Hepatocyte (in vitro differentiated cells): ENCODE measurements around the gene PTPRK. TPM values are rescaled to one million over a fixed set of nuclear protein-coding genes. Genes with fewer than 3 reads are reported as not detected.

Source experiments
- DNase-seq: peaks from one replicate; pipeline ENCODE4 v3.0.0-alpha.2; 2016; ENCODE audit warnings: low spot score
- H2AFZ ChIP-seq: fragments of 200-600 bp; sonication (generic); 2 replicates; pipeline ENCODE4 v1.6.0; 2016; ENCODE audit warnings: antibody characterized with exemption, mild to moderate bottlenecking
- H3K27ac ChIP-seq: fragments of 200-600 bp; sonication (generic); 2 replicates; pipeline ENCODE4 v1.5.1; 2016; ENCODE audit warnings: mild to moderate bottlenecking
- H3K27me3 ChIP-seq: fragments of 200-600 bp; sonication (generic); 2 replicates; pipeline ENCODE4 v1.6.1; 2016
- H3K36me3 ChIP-seq: fragments of 200-600 bp; sonication (generic); replicated peaks from 2 replicates; pipeline ENCODE4 v1.5.1; 2016; ENCODE audit warnings: low read depth; ENCODE audit not compliant: insufficient read depth
- H3K4me1 ChIP-seq: fragments of 200-600 bp; sonication (generic); 2 replicates; pipeline ENCODE4 v1.5.1; 2016; ENCODE audit warnings: mild to moderate bottlenecking, moderate library complexity; ENCODE audit not compliant: insufficient read depth
- H3K4me2 ChIP-seq: fragments of 200-600 bp; sonication (generic); 2 replicates; pipeline ENCODE4 v1.6.0; 2016
- H3K4me3 ChIP-seq: fragments of 200-600 bp; sonication (generic); 2 replicates; pipeline ENCODE4 v1.5.1; 2016; ENCODE audit warnings: mild to moderate bottlenecking
- H3K79me2 ChIP-seq: fragments of 200-600 bp; sonication (generic); 2 replicates; pipeline ENCODE4 v1.6.0; 2017; ENCODE audit warnings: mild to moderate bottlenecking
- H3K9me2 ChIP-seq: fragments of 200-600 bp; sonication (generic); replicated peaks from 2 replicates; pipeline ENCODE4 v1.6.0; 2017; ENCODE audit warnings: mild to moderate bottlenecking; ENCODE audit not compliant: insufficient read depth
- H3K9me3 ChIP-seq: fragments of 200-600 bp; sonication (generic); 2 replicates; pipeline ENCODE4 v1.5.1; 2016; ENCODE audit warnings: low read depth, mild to moderate bottlenecking
- H4K20me1 ChIP-seq: fragments of 200-600 bp; sonication (generic); 2 replicates; pipeline ENCODE4 v1.6.0; 2016; ENCODE audit warnings: mild to moderate bottlenecking; ENCODE audit not compliant: insufficient read depth, poor library complexity, severe bottlenecking
- EZH2 ChIP-seq: fragments of 200-600 bp; sonication (generic); IDR thresholded peaks from 2 replicates; pipeline ENCODE4 v1.6.1; 2016; ENCODE audit warnings: antibody characterized with exemption, mild to moderate bottlenecking, borderline replicate concordance
- EZH2phosphoT487 ChIP-seq: fragments of 200-600 bp; sonication (generic); IDR thresholded peaks from one replicate; pipeline ENCODE4 v1.6.1; 2018; ENCODE audit warnings: antibody characterized with exemption, mild to moderate bottlenecking, low read depth, moderate library complexity; ENCODE audit not compliant: unreplicated experiment, severe bottlenecking
- WGBS: methylation state at CpG from one replicate; pipeline ENCODE4 v1.1.6; 2016; ENCODE audit warnings: low lambda C conversion rate; ENCODE audit errors: missing lambda C conversion rate; 5-methylcytosine and 5-hydroxymethylcytosine counted together
- polyA plus RNA-seq: library from polyadenylated mRNA; unstranded; fragments of >200 nt; fragmentation: Nextera tagmentation; extraction: Ambion mirVana; gene quantifications from 2 replicates; pipeline ENCODE4 v1.2.1, GENCODE V29; 2016
- total RNA-seq: library from RNA; depleted of rRNA; stranded (reverse); fragments of >200 nt; gene quantifications from 2 replicates; pipeline ENCODE4 v1.2.3, GENCODE V29; 2014
- TF ChIP-seq, protein P1 (sequence below): fragments of 200-600 bp; sonication (generic); IDR thresholded peaks from 2 replicates; pipeline ENCODE4 v1.5.1; 2016; ENCODE audit warnings: antibody characterized with exemption, mild to moderate bottlenecking; ENCODE audit not compliant: poor library complexity

PTPRK gene
- total and polyA plus RNA-seq, 2 experiments from 2014 or later = 42.0 to 80.2 TPM

DNA sequence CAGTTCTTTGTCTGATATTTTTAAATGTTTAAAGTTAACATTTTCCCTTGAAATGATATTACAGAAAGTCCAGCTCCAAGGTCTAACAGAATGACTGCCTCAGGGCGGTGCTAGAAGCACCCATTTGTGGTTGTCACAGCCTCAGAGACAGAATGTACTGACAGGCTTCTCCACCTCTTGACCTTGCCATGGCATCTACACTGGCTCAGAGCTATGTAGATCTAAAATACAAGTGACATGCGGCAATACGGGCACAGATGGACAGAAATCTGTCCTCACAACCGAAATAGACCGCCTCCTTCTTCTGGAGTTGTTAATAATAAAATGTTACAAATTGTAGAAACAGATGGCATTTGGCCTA lies 452.3 kb downstream of the PTPRK start:
- no peaks in the 10 kb centered on the region for H3K36me3 ChIP-seq
- TF ChIP-seq EZH2 (no peak), EZH2phosphoT487 (no peak)
- TF ChIP-seq, protein P1, sequence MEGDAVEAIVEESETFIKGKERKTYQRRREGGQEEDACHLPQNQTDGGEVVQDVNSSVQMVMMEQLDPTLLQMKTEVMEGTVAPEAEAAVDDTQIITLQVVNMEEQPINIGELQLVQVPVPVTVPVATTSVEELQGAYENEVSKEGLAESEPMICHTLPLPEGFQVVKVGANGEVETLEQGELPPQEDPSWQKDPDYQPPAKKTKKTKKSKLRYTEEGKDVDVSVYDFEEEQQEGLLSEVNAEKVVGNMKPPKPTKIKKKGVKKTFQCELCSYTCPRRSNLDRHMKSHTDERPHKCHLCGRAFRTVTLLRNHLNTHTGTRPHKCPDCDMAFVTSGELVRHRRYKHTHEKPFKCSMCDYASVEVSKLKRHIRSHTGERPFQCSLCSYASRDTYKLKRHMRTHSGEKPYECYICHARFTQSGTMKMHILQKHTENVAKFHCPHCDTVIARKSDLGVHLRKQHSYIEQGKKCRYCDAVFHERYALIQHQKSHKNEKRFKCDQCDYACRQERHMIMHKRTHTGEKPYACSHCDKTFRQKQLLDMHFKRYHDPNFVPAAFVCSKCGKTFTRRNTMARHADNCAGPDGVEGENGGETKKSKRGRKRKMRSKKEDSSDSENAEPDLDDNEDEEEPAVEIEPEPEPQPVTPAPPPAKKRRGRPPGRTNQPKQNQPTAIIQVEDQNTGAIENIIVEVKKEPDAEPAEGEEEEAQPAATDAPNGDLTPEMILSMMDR = no peak
- no peaks in the 10 kb centered on the region for H4K20me1 ChIP-seq
- DNase-seq = no peak
- H3K79me2 ChIP-seq = no peaks in the 10 kb centered on the region
- no peak overlapping the region for H3K4me2 ChIP-seq
- no peak overlapping the region for H3K4me3 ChIP-seq
- H3K9me2 ChIP-seq = no peaks in the 10 kb centered on the region
- H3K27ac ChIP-seq = no peak overlapping the region
- no peaks in the 10 kb centered on the region for H3K27me3 ChIP-seq
- 97% methylated on average over 5 of the region's 5 CpGs for WGBS
- peaks cover 24% of the 10 kb centered on the region for H3K4me1 ChIP-seq
- H3K9me3 ChIP-seq = no peaks in the 10 kb centered on the region
- H2AFZ ChIP-seq = no peak overlapping the region

DNA sequence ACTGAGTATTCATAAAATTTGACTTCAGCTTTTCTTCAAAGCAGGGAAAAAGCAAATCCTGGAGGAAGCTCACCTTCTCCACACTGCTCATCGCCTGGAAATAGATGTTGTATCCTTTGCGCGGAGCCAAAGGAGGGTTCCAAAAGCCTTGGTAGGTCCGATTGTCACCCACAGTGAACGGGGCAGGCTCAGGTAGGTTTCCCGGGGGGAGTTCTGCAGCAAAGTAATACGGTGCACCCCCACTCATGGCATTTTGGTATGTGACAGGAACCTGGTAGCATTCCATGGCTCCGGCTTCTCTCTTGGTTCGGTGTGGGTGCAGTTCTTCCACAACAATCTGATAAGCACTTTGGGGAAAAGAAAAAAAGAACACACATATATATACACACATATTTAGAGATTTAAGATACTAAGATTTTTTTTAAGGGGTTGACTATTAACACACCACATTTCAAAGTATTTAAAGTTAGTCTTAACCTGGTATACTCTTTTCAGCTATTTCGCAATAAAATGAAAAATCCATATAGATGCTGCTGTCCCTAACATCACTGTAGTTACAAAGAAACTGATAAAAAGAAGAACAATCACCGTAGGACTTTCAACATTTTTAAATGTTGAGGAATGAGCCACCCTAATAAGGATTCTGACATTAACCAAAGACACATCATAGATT lies 452.8 kb downstream of the PTPRK start:
- TF ChIP-seq, protein P1 = no peak
- no peak for TF ChIP-seq EZH2
- no peak for TF ChIP-seq EZH2phosphoT487
- H3K27ac ChIP-seq = no peak overlapping the region
- DNase-seq = no peak
- no peak overlapping the region for H2AFZ ChIP-seq
- H3K4me2 ChIP-seq = no peak overlapping the region
- H3K9me3 ChIP-seq = no peaks in the 10 kb centered on the region
- no peaks in the 10 kb centered on the region for H3K27me3 ChIP-seq
- WGBS = 94% methylated on average over 11 of the region's 11 CpGs
- peaks cover 25% of the 10 kb centered on the region for H3K4me1 ChIP-seq
- H3K79me2 ChIP-seq = no peaks in the 10 kb centered on the region
- no peak overlapping the region for H3K4me3 ChIP-seq
- H4K20me1 ChIP-seq = no peaks in the 10 kb centered on the region
- no peaks in the 10 kb centered on the region for H3K9me2 ChIP-seq
- H3K36me3 ChIP-seq = no peaks in the 10 kb centered on the region

DNA sequence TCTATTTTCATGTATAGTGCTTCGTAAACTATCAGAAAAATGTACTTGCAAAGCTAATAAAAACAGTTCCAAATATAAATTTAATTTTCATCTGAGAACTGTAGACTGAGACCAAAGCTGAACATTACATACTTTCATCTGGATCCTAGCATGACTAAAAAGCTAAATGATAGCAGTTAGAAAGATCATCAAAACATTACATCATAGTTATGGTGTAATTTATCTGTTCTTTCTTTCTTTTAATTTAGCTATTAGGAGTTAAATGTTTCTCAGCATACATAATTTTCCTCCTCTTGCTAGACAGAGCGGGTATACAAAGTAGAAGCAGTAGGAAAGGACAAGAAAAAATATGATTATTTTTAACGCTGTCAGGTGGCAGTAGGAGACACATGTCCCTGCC lies 455.3 kb downstream of the PTPRK start:
- DNase-seq = no peak
- no peaks in the 10 kb centered on the region for H4K20me1 ChIP-seq
- H3K9me2 ChIP-seq = no peaks in the 10 kb centered on the region
- H3K27ac ChIP-seq = no peak overlapping the region
- H3K27me3 ChIP-seq = no peaks in the 10 kb centered on the region
- TF ChIP-seq, protein P1 = no peak
- TF ChIP-seq EZH2 = no peak
- H3K4me1 ChIP-seq = peaks cover 25% of the 10 kb centered on the region
- H3K4me3 ChIP-seq = no peak overlapping the region
- no peaks in the 10 kb centered on the region for H3K36me3 ChIP-seq
- no peaks in the 10 kb centered on the region for H3K79me2 ChIP-seq
- WGBS = 94% methylated on average over 3 of the region's 3 CpGs
- peak overlapping the region; percentile 36 for H3K4me2 ChIP-seq
- no peak overlapping the region for H2AFZ ChIP-seq
- no peaks in the 10 kb centered on the region for H3K9me3 ChIP-seq

DNA sequence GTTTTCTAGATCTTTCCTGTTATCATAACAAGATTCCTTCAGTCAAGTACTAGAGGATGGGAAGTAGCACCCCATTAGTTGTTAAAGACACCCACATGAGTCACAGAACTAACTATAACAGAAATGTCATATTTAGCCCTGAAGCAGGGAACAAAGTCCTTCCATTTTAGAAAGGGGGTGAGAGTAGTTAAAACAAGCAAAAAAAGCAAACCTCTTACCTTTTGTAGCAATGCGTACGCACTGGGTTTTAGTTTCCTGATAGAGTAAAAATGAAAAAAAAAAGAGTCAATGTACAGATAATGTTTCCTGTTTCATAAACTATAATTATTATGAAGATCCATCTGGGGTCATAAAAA lies 455.9 kb downstream of the PTPRK start:
- no peaks in the 10 kb centered on the region for H3K36me3 ChIP-seq
- no peak overlapping the region for H3K4me3 ChIP-seq
- no peak overlapping the region for H2AFZ ChIP-seq
- no peaks in the 10 kb centered on the region for H3K79me2 ChIP-seq
- no peaks in the 10 kb centered on the region for H4K20me1 ChIP-seq
- H3K9me2 ChIP-seq = no peaks in the 10 kb centered on the region
- no peaks in the 10 kb centered on the region for H3K27me3 ChIP-seq
- H3K27ac ChIP-seq = no peak overlapping the region
- TF ChIP-seq, protein P1 = no peak
- TF ChIP-seq EZH2 (no peak), EZH2phosphoT487 (no peak)
- DNase-seq = no peak
- H3K4me1 ChIP-seq = peaks cover 25% of the 10 kb centered on the region
- 62% methylated on average over 2 of the region's 2 CpGs for WGBS
- no peaks in the 10 kb centered on the region for H3K9me3 ChIP-seq
- peak overlapping the region; percentile 36 for H3K4me2 ChIP-seq
